ENCODE data around the gene CACNG5. TPM values are rescaled to one million over a fixed set of nuclear protein-coding genes. Genes with fewer than 3 reads are reported as not detected.

CACNG5 gene
- total and polyA plus RNA-seq, 2 donors (not counting 1 experiment from before 2014, with no cell fraction given): not detected

DNA sequence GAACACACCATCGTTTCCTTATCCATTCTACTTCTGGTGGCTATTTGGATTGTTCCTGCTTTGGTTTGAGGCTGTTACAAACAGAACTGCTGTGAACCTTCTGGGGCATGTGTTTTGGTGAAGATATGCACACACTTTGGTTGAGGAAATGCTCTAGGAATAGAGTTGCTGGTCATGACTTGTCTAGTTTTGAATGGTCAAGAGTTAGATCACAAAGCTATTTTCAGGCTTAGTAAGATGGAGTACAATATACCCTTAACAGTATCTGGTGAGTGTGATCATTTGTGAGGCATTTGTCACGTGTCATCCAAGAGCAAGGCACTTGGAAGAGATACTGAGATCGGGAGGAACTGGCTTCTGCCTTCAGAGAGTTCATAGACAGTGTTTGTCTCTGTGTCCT lies 47.0 kb upstream of the CACNG5 start:
- Histone ChIP-seq H3K79me2 (ENCODE audit: control insufficient read depth, insufficient read depth, low read length) (no peaks in the 10 kb centered on the region), H2AFZ (ENCODE audit: insufficient read depth, low read depth, low read length, poor library complexity, severe bottlenecking) (no peak overlapping the region), H3K27ac (ENCODE audit: low read length in 2 of 2) (no peak overlapping the region), H3K4me1 (ENCODE audit: control insufficient read depth in 2 of 2, insufficient read depth in 2 of 2, low read length in 2 of 2) (peaks cover 12 to 30% of the 10 kb centered on the region in 2 donors), H4K20me1 (ENCODE audit: control insufficient read depth, insufficient read depth, low read length, poor library complexity, severe bottlenecking) (no peaks in the 10 kb centered on the region), H3K9ac (ENCODE audit: low read length) (no peak overlapping the region), H3K4me2 (replicated peaks; ENCODE audit: low read depth, low read length, poor library complexity, severe bottlenecking) (no peak overlapping the region), H3K36me3 (replicated peaks in 1 of 2; ENCODE audit: control extremely low read depth in 1 of 2, control insufficient read depth in 1 of 2, extremely low read depth in 1 of 2, insufficient read depth in 2 of 2, low read length in 1 of 2) (no peaks in the 10 kb centered on the region), H3K9me3 (ENCODE audit: control extremely low read depth in 1 of 3, control insufficient read depth in 2 of 3, insufficient read depth in 1 of 3, low read length in 2 of 3) (peaks cover 0 to 2% (median 0%) of the 10 kb centered on the region in 3 donors), H3K4me3 (ENCODE audit: control extremely low read depth in 1 of 5, extremely low read depth in 1 of 5, insufficient read depth in 1 of 5, low read depth in 2 of 5, low read length in 4 of 5) (no peak overlapping the region), H3K27me3 (replicated peaks in 1 of 4; ENCODE audit: control extremely low read depth in 1 of 4, control insufficient read depth in 3 of 4, insufficient read depth in 4 of 4, low read length in 3 of 4) (peaks cover 0 to 14% (median 6%) of the 10 kb centered on the region in 4 experiments)
- peaks cover 36% of the 10 kb centered on the region for H3K4me1 Mint-ChIP-seq
- DNase-seq (no peak), ATAC-seq (ENCODE audit: low read depth) (no peak)
- WGBS (ENCODE audit: insufficient coverage): 92% methylated on average over 2 of the region's 3 CpGs
- no peaks in the 10 kb centered on the region for H3K9me3 Mint-ChIP-seq (ENCODE audit: insufficient read depth)
- H3K27ac Mint-ChIP-seq: no peak overlapping the region
- H3K4me3 Mint-ChIP-seq: no peak overlapping the region
- CTCF ChIA-PET: no interaction called here
- TF ChIP-seq EZH2 (IDR thresholded peaks at IDR 0.05; ENCODE audit: borderline replicate concordance, insufficient read depth, low read depth, low read length, poor library complexity, severe bottlenecking): no peak
- TF ChIP-seq, protein P1, sequence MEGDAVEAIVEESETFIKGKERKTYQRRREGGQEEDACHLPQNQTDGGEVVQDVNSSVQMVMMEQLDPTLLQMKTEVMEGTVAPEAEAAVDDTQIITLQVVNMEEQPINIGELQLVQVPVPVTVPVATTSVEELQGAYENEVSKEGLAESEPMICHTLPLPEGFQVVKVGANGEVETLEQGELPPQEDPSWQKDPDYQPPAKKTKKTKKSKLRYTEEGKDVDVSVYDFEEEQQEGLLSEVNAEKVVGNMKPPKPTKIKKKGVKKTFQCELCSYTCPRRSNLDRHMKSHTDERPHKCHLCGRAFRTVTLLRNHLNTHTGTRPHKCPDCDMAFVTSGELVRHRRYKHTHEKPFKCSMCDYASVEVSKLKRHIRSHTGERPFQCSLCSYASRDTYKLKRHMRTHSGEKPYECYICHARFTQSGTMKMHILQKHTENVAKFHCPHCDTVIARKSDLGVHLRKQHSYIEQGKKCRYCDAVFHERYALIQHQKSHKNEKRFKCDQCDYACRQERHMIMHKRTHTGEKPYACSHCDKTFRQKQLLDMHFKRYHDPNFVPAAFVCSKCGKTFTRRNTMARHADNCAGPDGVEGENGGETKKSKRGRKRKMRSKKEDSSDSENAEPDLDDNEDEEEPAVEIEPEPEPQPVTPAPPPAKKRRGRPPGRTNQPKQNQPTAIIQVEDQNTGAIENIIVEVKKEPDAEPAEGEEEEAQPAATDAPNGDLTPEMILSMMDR (IDR thresholded peaks at IDR 0.05): no peak
- intact Hi-C loops (cut with micrococcal nuclease): no loop called here
- POLR2A ChIA-PET: no interaction called here
- H3K27me3 Mint-ChIP-seq: peaks cover 10% of the 10 kb centered on the region

DNA sequence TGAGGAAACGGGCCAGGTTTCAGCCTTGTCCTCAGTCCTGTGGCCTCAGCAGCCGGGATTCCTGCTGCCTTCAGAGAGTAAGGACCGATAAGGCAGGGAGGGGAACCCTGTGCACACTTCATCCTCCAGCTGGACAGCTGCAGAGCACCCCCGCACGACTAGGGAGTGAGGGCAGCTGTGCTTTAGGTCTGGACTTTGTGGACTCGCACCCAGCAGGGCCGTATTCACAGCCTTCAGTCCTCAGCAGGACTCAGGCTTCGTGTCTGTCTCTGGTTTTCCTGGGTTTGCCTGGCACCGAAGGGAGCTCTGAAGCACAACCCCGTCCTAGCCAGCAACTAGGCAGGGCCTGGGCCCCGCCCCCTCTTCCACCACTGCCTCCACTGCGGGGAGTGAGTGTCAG lies 45.8 kb upstream of the CACNG5 start:
- no peaks in the 10 kb centered on the region for H3K79me2 ChIP-seq (ENCODE audit: control insufficient read depth, insufficient read depth, low read length)
- Mint-ChIP-seq H3K9me3 (ENCODE audit: insufficient read depth) (no peaks in the 10 kb centered on the region), H3K27me3 (peaks cover 15% of the 10 kb centered on the region), H3K27ac (no peak overlapping the region), H3K4me1 (peaks cover 36% of the 10 kb centered on the region), H3K4me3 (no peak overlapping the region)
- H3K4me3 ChIP-seq (ENCODE audit: control extremely low read depth in 1 of 5, extremely low read depth in 1 of 5, insufficient read depth in 1 of 5, low read depth in 2 of 5, low read length in 4 of 5): no peak overlapping the region
- H3K27me3 ChIP-seq (replicated peaks in 1 of 4; ENCODE audit: control extremely low read depth in 1 of 4, control insufficient read depth in 3 of 4, insufficient read depth in 4 of 4, low read length in 3 of 4): peaks cover 0 to 16% (median 6%) of the 10 kb centered on the region in 4 experiments
- H3K27ac ChIP-seq (ENCODE audit: low read length in 2 of 2): no peak overlapping the region
- intact Hi-C loops (cut with micrococcal nuclease): no loop called here
- peaks cover 0 to 2% (median 0%) of the 10 kb centered on the region in 3 donors for H3K9me3 ChIP-seq (ENCODE audit: control extremely low read depth in 1 of 3, control insufficient read depth in 2 of 3, insufficient read depth in 1 of 3, low read length in 2 of 3)
- ATAC-seq (ENCODE audit: low read depth) (no peak), DNase-seq (no peak)
- ChIA-PET POLR2A (no interaction called here), CTCF (no interaction called here)
- no peaks in the 10 kb centered on the region for H3K36me3 ChIP-seq (replicated peaks in 1 of 2; ENCODE audit: control extremely low read depth in 1 of 2, control insufficient read depth in 1 of 2, extremely low read depth in 1 of 2, insufficient read depth in 2 of 2, low read length in 1 of 2)
- no peak for TF ChIP-seq EZH2 (IDR thresholded peaks at IDR 0.05; ENCODE audit: borderline replicate concordance, insufficient read depth, low read depth, low read length, poor library complexity, severe bottlenecking)
- TF ChIP-seq, protein P1 (IDR thresholded peaks at IDR 0.05): no peak
- H3K4me2 ChIP-seq (replicated peaks; ENCODE audit: low read depth, low read length, poor library complexity, severe bottlenecking): no peak overlapping the region
- WGBS (ENCODE audit: insufficient coverage): 92% methylated on average over 12 of the region's 12 CpGs
- H3K9ac ChIP-seq (ENCODE audit: low read length): no peak overlapping the region
- H2AFZ ChIP-seq (ENCODE audit: insufficient read depth, low read depth, low read length, poor library complexity, severe bottlenecking): no peak overlapping the region
- H3K4me1 ChIP-seq (ENCODE audit: control insufficient read depth in 2 of 2, insufficient read depth in 2 of 2, low read length in 2 of 2): peaks cover 12 to 30% of the 10 kb centered on the region in 2 donors
- H4K20me1 ChIP-seq (ENCODE audit: control insufficient read depth, insufficient read depth, low read length, poor library complexity, severe bottlenecking): no peaks in the 10 kb centered on the region
